Mesenchymal stem cell (in vitro differentiated cells and primary cell): ENCODE results near the gene CRADD.

Experiments
- DNase-seq: peaks from one replicate; pipeline ENCODE4 v3.0.0-alpha.2; 2013
- H2AFZ ChIP-seq: one replicate; pipeline ENCODE4 v1.6.1; 2013; ENCODE audit warnings: low read depth, mild to moderate bottlenecking, control low read depth, inconsistent platforms, low read length, moderate library complexity
- H2AK5ac ChIP-seq: 2 replicates; pipeline ENCODE4 v1.6.1; 2013; ENCODE audit warnings: low read length, moderate library complexity, mild to moderate bottlenecking, inconsistent platforms; ENCODE audit not compliant: severe bottlenecking
- H2BK120ac ChIP-seq: one replicate; pipeline ENCODE4 v1.6.1; 2013; ENCODE audit warnings: low read depth, mild to moderate bottlenecking, inconsistent platforms, low read length, moderate library complexity
- H2BK12ac ChIP-seq, 2 experiments: one replicate each; pipeline ENCODE4 v1.6.1; 2013; ENCODE audit warnings: inconsistent platforms in 2 of 2, low read length in 2 of 2, mild to moderate bottlenecking in 2 of 2, moderate library complexity in 2 of 2, control low read depth in 1 of 2
- H2BK15ac ChIP-seq: one replicate; pipeline ENCODE4 v1.6.1; 2013; ENCODE audit warnings: mild to moderate bottlenecking, low read depth, inconsistent platforms; ENCODE audit not compliant: poor library complexity, severe bottlenecking
- H2BK5ac ChIP-seq: 2 replicates; pipeline ENCODE4 v1.6.1; 2013; ENCODE audit warnings: low read depth, mild to moderate bottlenecking, low read length, control low read depth, inconsistent platforms; ENCODE audit not compliant: poor library complexity, severe bottlenecking
- H3K14ac ChIP-seq, 2 experiments: one replicate each; pipeline ENCODE4 v1.6.1; 2013; ENCODE audit warnings: inconsistent platforms in 2 of 2, low read length in 2 of 2, control low read depth in 1 of 2, mild to moderate bottlenecking in 1 of 2, moderate library complexity in 1 of 2
- H3K18ac ChIP-seq, 2 experiments: one replicate each; pipeline ENCODE4 v1.6.1; 2013; ENCODE audit warnings: inconsistent platforms in 2 of 2, low read length in 2 of 2, control low read depth in 1 of 2, low read depth in 1 of 2, mild to moderate bottlenecking in 1 of 2
- H3K23ac ChIP-seq, 2 experiments: one replicate each; pipeline ENCODE4 v1.6.1; 2013; ENCODE audit warnings: inconsistent platforms in 2 of 2, low read length in 2 of 2, mild to moderate bottlenecking in 2 of 2, moderate library complexity in 2 of 2, control low read depth in 1 of 2
- H3K27ac ChIP-seq: 2 replicates; pipeline ENCODE4 v1.5.1; 2013; ENCODE audit warnings: mild to moderate bottlenecking, moderate library complexity, low read length, control low read depth, inconsistent platforms; ENCODE audit not compliant: poor library complexity, severe bottlenecking
- H3K27me3 ChIP-seq, 2 experiments: 2 replicates each; pipeline versions ENCODE4 v1.6.1 to v1.7.0; 2013; ENCODE audit warnings: low read length in 2 of 2, mild to moderate bottlenecking in 2 of 2, moderate library complexity in 2 of 2, control low read depth in 1 of 2, inconsistent platforms in 1 of 2; ENCODE audit not compliant: control insufficient read depth in 1 of 2, insufficient read depth in 1 of 2
- H3K36me3 ChIP-seq, 2 experiments: 2 replicates each; pipeline versions ENCODE4 v1.6.1 to v1.7.0; 2013; ENCODE audit warnings: low read length in 2 of 2, control low read depth in 1 of 2, inconsistent platforms in 1 of 2, low read depth in 1 of 2, mild to moderate bottlenecking in 1 of 2; ENCODE audit not compliant: insufficient read depth in 2 of 2, control insufficient read depth in 1 of 2
- H3K4ac ChIP-seq, 2 experiments: one replicate each; pipeline ENCODE4 v1.6.1; 2013; ENCODE audit warnings: inconsistent platforms in 2 of 2, low read length in 2 of 2, mild to moderate bottlenecking in 2 of 2, moderate library complexity in 2 of 2, control low read depth in 1 of 2, low read depth in 1 of 2
- H3K4me1 ChIP-seq: 2 replicates; pipeline ENCODE4 v1.6.1; 2013; ENCODE audit warnings: low read depth, low read length, control low read depth; ENCODE audit not compliant: control insufficient read depth, insufficient read depth
- H3K4me2 ChIP-seq: 2 replicates; pipeline ENCODE4 v1.6.1; 2013; ENCODE audit warnings: low read length, mild to moderate bottlenecking, inconsistent platforms; ENCODE audit not compliant: poor library complexity, severe bottlenecking
- H3K4me3 ChIP-seq, 2 experiments: 2 replicates each; pipeline versions ENCODE4 v1.5.1 to v1.7.0; 2013; ENCODE audit warnings: low read length in 2 of 2, mild to moderate bottlenecking in 2 of 2, control low read depth in 1 of 2, low read depth in 1 of 2; ENCODE audit not compliant: insufficient read depth in 1 of 2
- H3K79me1 ChIP-seq: replicated peaks from 2 replicates; pipeline ENCODE4 v1.6.1; 2013; ENCODE audit warnings: mild to moderate bottlenecking, control low read depth, low read length, inconsistent platforms; ENCODE audit not compliant: poor library complexity, severe bottlenecking
- H3K9ac ChIP-seq: 2 replicates; pipeline ENCODE4 v1.7.0; 2013; ENCODE audit warnings: mild to moderate bottlenecking, low read length, moderate library complexity
- H3K9me3 ChIP-seq: 2 replicates; pipeline ENCODE4 v1.7.0; 2013; ENCODE audit warnings: mild to moderate bottlenecking, low read length; ENCODE audit not compliant: control insufficient read depth
- H4K8ac ChIP-seq: one replicate; pipeline ENCODE4 v1.6.1; 2013; ENCODE audit warnings: inconsistent platforms, mild to moderate bottlenecking, low read length, moderate library complexity
- H4K91ac ChIP-seq: one replicate; pipeline ENCODE4 v1.6.1; 2013; ENCODE audit warnings: mild to moderate bottlenecking, low read length, inconsistent platforms
- WGBS: methylation state at CpG from one replicate; pipeline ENCODE4 v1.1.7; 2013; ENCODE audit warnings: mixed read lengths; 5-methylcytosine and 5-hydroxymethylcytosine counted together

Gene CRADD

GRCh38 chr12:93698307-93699092 is 21.3 kb downstream of the CRADD start:
- H3K9ac ChIP-seq = peak overlapping the region; percentile 15
- 29% methylated on average over 1 of the region's 3 CpGs for WGBS
- H3K9me3 ChIP-seq = no peaks in the 10 kb centered on the region
- no peak overlapping the region for H3K4me2 ChIP-seq
- H3K4ac ChIP-seq = no peak overlapping the region
- no peak overlapping the region for H3K14ac ChIP-seq
- no peak overlapping the region for H2BK120ac ChIP-seq
- H2BK12ac ChIP-seq = no peak overlapping the region
- no peak overlapping the region for H2BK5ac ChIP-seq
- no peak overlapping the region for H3K18ac ChIP-seq
- no peak overlapping the region for H3K23ac ChIP-seq
- no peak overlapping the region for H4K8ac ChIP-seq
- H2AK5ac ChIP-seq = no peak overlapping the region
- H3K4me3 ChIP-seq = no peak overlapping the region
- H3K27me3 ChIP-seq = no peaks in the 10 kb centered on the region
- H2BK15ac ChIP-seq = no peak overlapping the region
- no peak overlapping the region for H4K91ac ChIP-seq
- peaks cover 2% of the 10 kb centered on the region for H3K79me1 ChIP-seq
- H3K36me3 ChIP-seq = no peaks in the 10 kb centered on the region
- H2AFZ ChIP-seq = no peak overlapping the region
- H3K4me1 ChIP-seq = peaks cover 3% of the 10 kb centered on the region
- DNase-seq = peak; percentile 32
- H3K27ac ChIP-seq = no peak overlapping the region

- Histone ChIP-seq H2BK15ac (no peak overlapping the region), H4K8ac (no peak overlapping the region), H3K4me1 (peaks cover 3% of the 10 kb centered on the region), H3K27ac (no peak overlapping the region), H3K9me3 (no peaks in the 10 kb centered on the region), H2AFZ (no peak overlapping the region), H2BK120ac (no peak overlapping the region), H3K9ac (peak overlapping the region; percentile 15), H3K14ac (no peak overlapping the region), H4K91ac (no peak overlapping the region), H2BK5ac (no peak overlapping the region), H3K4me2 (no peak overlapping the region), H3K4me3 (no peak overlapping the region), H2AK5ac (peak overlapping the region; percentile 39), H3K27me3 (no peaks in the 10 kb centered on the region), H3K36me3 (no peaks in the 10 kb centered on the region), H3K18ac (no peak overlapping the region), H3K4ac (no peak overlapping the region), H3K23ac (no peak overlapping the region), H3K79me1 (peaks cover 2% of the 10 kb centered on the region), H2BK12ac (peak overlapping the region in 1 of 2 experiments; percentile 19)
- DNase-seq = peak; percentile 50
- 75% methylated on average over 6 of the region's 9 CpGs for WGBS
These were observed 22.3 kb downstream of the CRADD start for GRCh38 chr12:93699271-93700145.

- Histone ChIP-seq H3K36me3 (no peaks in the 10 kb centered on the region), H3K14ac (no peak overlapping the region), H3K18ac (no peak overlapping the region), H3K27me3 (no peaks in the 10 kb centered on the region), H3K4ac (no peak overlapping the region), H3K4me3 (no peak overlapping the region), H2BK120ac (no peak overlapping the region), H3K23ac (no peak overlapping the region), H3K79me1 (peaks cover 2% of the 10 kb centered on the region), H2AK5ac (no peak overlapping the region), H3K4me2 (no peak overlapping the region), H3K4me1 (peaks cover 3% of the 10 kb centered on the region), H2AFZ (no peak overlapping the region), H2BK12ac (no peak overlapping the region), H3K9me3 (no peaks in the 10 kb centered on the region), H2BK15ac (no peak overlapping the region), H4K91ac (no peak overlapping the region), H3K27ac (no peak overlapping the region), H3K9ac (no peak overlapping the region), H4K8ac (no peak overlapping the region), H2BK5ac (no peak overlapping the region)
- no peak for DNase-seq
- WGBS = 88% methylated on average over 2 of the region's 3 CpGs
These were observed 25.6 kb downstream of the CRADD start for GRCh38 chr12:93702707-93703315.

- no peak overlapping the region for H3K4ac ChIP-seq
- no peaks in the 10 kb centered on the region for H3K27me3 ChIP-seq
- no peak overlapping the region for H2AFZ ChIP-seq
- no peak overlapping the region for H3K4me3 ChIP-seq
- H3K36me3 ChIP-seq = no peaks in the 10 kb centered on the region
- H3K4me2 ChIP-seq = no peak overlapping the region
- no peak overlapping the region for H2BK15ac ChIP-seq
- no peak overlapping the region for H3K23ac ChIP-seq
- H3K79me1 ChIP-seq = peaks cover 1% of the 10 kb centered on the region
- no peak for DNase-seq
- H3K18ac ChIP-seq = no peak overlapping the region
- no peak overlapping the region for H2BK120ac ChIP-seq
- no peak overlapping the region for H3K27ac ChIP-seq
- H3K4me1 ChIP-seq = peaks cover 3% of the 10 kb centered on the region
- H4K91ac ChIP-seq = no peak overlapping the region
- H3K9ac ChIP-seq = no peak overlapping the region
- no peak overlapping the region for H2BK12ac ChIP-seq
- no peak overlapping the region for H4K8ac ChIP-seq
- peaks cover under 1% of the 10 kb centered on the region for H3K9me3 ChIP-seq
- H3K14ac ChIP-seq = no peak overlapping the region
- no peak overlapping the region for H2BK5ac ChIP-seq
- H2AK5ac ChIP-seq = no peak overlapping the region
These were observed 26.9 kb downstream of the CRADD start for GRCh38 chr12:93704122-93704521.
